ENCODE measurements around the gene RCE1. TPM values are rescaled to one million over a fixed set of nuclear protein-coding genes. Genes with fewer than 3 reads are reported as not detected.

Gene RCE1
- total and polyA plus RNA-seq, 2 donors, result 11.4 to 23.3 TPM

- no peak for DNase-seq (ENCODE audit: low read depth in 6 of 9, low spot score in 9 of 9)
- H3K27ac ChIP-seq (ENCODE audit: low read depth in 1 of 2, low read length in 1 of 2), result no peak overlapping the region
- H3K36me3 ChIP-seq (ENCODE audit: control insufficient read depth in 2 of 2, insufficient read depth in 2 of 2, low read length in 1 of 2), result no peaks in the 10 kb centered on the region
- no peaks in the 10 kb centered on the region for H3K9me3 ChIP-seq (ENCODE audit: control insufficient read depth in 2 of 2, insufficient read depth in 1 of 2, low read length in 1 of 2)
- no peak overlapping the region for H3K4me3 ChIP-seq (ENCODE audit: low read length in 2 of 2)
- no peaks in the 10 kb centered on the region for H3K27me3 ChIP-seq (ENCODE audit: control insufficient read depth in 2 of 2, insufficient read depth in 1 of 2, low read length in 1 of 2)
- peaks cover 12 to 18% of the 10 kb centered on the region in 2 donors for H3K4me1 ChIP-seq (ENCODE audit: control insufficient read depth in 2 of 2, insufficient read depth in 2 of 2, low read length in 2 of 2)
- 97% methylated on average over 4 of the region's 4 CpGs for WGBS
These were observed 42.2 kb downstream of the RCE1 start for GRCh38 chr11:66885469-66885868.

DNA sequence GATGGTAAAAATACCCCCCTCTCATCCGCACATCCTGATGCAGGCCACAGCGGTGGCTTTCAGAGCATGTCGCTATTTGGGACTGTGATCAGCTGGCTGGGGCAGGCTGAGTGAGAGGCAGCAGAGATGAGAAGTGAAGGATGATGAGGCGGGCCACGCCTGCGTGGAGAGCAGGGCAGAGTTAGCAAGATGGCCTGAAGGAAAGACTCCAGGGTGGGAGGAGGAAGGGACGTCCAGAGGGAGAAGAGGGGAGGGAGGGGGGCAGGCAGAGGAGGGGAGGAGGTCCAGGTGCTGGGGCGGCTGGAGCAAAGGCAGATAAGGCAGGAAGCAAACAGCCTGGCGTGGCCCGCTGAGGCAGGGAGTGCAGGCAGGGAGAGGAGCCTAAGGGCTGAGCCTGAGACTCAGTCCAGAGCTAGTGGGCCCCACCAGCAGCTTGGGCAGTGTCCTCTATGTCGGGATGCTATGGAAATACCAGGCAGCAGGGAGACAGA, 42.8 kb downstream of the RCE1 start:
- Histone ChIP-seq H3K4me1 (ENCODE audit: control insufficient read depth in 2 of 2, insufficient read depth in 2 of 2, low read length in 2 of 2) (peaks cover 7 to 12% of the 10 kb centered on the region in 2 donors), H3K36me3 (ENCODE audit: control insufficient read depth in 2 of 2, insufficient read depth in 2 of 2, low read length in 1 of 2) (no peaks in the 10 kb centered on the region)
- DNase-seq (ENCODE audit: low read depth in 6 of 9, low spot score in 9 of 9), result no peak

DNA sequence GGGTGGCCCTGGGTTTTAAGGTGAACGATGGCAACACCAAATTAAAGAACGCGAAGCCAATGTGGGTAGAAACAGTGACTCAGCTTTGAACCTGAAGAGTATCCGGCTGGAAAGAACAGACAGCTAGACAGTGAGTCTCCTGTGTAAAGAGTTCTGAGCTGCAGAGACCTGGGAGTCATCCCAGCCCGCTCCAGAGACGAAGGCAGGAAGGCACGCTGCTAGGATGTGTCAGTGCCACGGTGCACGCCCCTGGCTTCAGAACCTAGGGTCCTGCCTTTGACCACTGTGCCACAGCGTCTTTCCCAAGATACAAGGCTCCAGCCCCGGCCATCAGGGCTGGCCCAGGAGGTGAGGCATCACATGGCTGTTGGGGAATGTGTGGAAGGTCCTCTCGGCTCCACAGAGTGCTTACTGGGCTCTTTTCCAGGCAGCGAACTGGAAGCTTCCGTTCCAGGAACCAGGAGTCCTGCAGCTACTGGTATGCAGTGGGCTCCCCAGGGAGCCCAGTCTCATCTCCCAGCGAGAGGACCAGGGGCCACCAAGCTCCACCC, 43.5 kb downstream of the RCE1 start:
- H3K9me3 ChIP-seq (ENCODE audit: control insufficient read depth in 2 of 2, insufficient read depth in 1 of 2, low read length in 1 of 2), result no peaks in the 10 kb centered on the region
- WGBS, result 93% methylated on average over 15 of the region's 15 CpGs
- DNase-seq (ENCODE audit: low read depth in 6 of 9, low spot score in 9 of 9), result no peak
- peaks cover 3 to 5% of the 10 kb centered on the region in 2 donors for H3K4me1 ChIP-seq (ENCODE audit: control insufficient read depth in 2 of 2, insufficient read depth in 2 of 2, low read length in 2 of 2)
- no peaks in the 10 kb centered on the region for H3K27me3 ChIP-seq (ENCODE audit: control insufficient read depth in 2 of 2, insufficient read depth in 1 of 2, low read length in 1 of 2)
- no peak overlapping the region for H3K27ac ChIP-seq (ENCODE audit: low read depth in 1 of 2, low read length in 1 of 2)
- no peaks in the 10 kb centered on the region for H3K36me3 ChIP-seq (ENCODE audit: control insufficient read depth in 2 of 2, insufficient read depth in 2 of 2, low read length in 1 of 2)
- no peak overlapping the region for H3K4me3 ChIP-seq (ENCODE audit: low read length in 2 of 2)

More for the DNA sequence above, 42.8 kb downstream of the RCE1 start:
- no peak overlapping the region for H3K27ac ChIP-seq (ENCODE audit: low read depth in 1 of 2, low read length in 1 of 2)
- no peaks in the 10 kb centered on the region for H3K9me3 ChIP-seq (ENCODE audit: control insufficient read depth in 2 of 2, insufficient read depth in 1 of 2, low read length in 1 of 2)
- WGBS, result 84% methylated on average over 11 of the region's 11 CpGs
- H3K27me3 ChIP-seq (ENCODE audit: control insufficient read depth in 2 of 2, insufficient read depth in 1 of 2, low read length in 1 of 2), result no peaks in the 10 kb centered on the region
- no peak overlapping the region for H3K4me3 ChIP-seq (ENCODE audit: low read length in 2 of 2)

GRCh38 chr11:66887526-66887925, 44.3 kb downstream of the RCE1 start:
- WGBS, result 96% methylated on average over 11 of the region's 11 CpGs
- no peak overlapping the region for H3K4me3 ChIP-seq (ENCODE audit: low read length in 2 of 2)
- no peak for DNase-seq (ENCODE audit: low read depth in 6 of 9, low spot score in 9 of 9)
- peaks cover 3% of the 10 kb centered on the region in 2 donors for H3K4me1 ChIP-seq (ENCODE audit: control insufficient read depth in 2 of 2, insufficient read depth in 2 of 2, low read length in 2 of 2)
- H3K27me3 ChIP-seq (ENCODE audit: control insufficient read depth in 2 of 2, insufficient read depth in 1 of 2, low read length in 1 of 2), result no peaks in the 10 kb centered on the region
- H3K36me3 ChIP-seq (ENCODE audit: control insufficient read depth in 2 of 2, insufficient read depth in 2 of 2, low read length in 1 of 2), result no peaks in the 10 kb centered on the region
- no peaks in the 10 kb centered on the region for H3K9me3 ChIP-seq (ENCODE audit: control insufficient read depth in 2 of 2, insufficient read depth in 1 of 2, low read length in 1 of 2)
- H3K27ac ChIP-seq (ENCODE audit: low read depth in 1 of 2, low read length in 1 of 2), result no peak overlapping the region

GRCh38 chr11:66888282-66888681, 45.0 kb downstream of the RCE1 start:
- Histone ChIP-seq H3K27me3 (ENCODE audit: control insufficient read depth in 2 of 2, insufficient read depth in 1 of 2, low read length in 1 of 2) (no peaks in the 10 kb centered on the region), H3K36me3 (ENCODE audit: control insufficient read depth in 2 of 2, insufficient read depth in 2 of 2, low read length in 1 of 2) (no peaks in the 10 kb centered on the region), H3K4me3 (ENCODE audit: low read length in 2 of 2) (no peak overlapping the region), H3K9me3 (ENCODE audit: control insufficient read depth in 2 of 2, insufficient read depth in 1 of 2, low read length in 1 of 2) (no peaks in the 10 kb centered on the region), H3K4me1 (ENCODE audit: control insufficient read depth in 2 of 2, insufficient read depth in 2 of 2, low read length in 2 of 2) (no peaks in the 10 kb centered on the region), H3K27ac (ENCODE audit: low read depth in 1 of 2, low read length in 1 of 2) (no peak overlapping the region)
- whole genome bisulfite sequencing, result 96% methylated on average over 10 of the region's 10 CpGs
- no peak for DNase-seq (ENCODE audit: low read depth in 6 of 9, low spot score in 9 of 9)

- Histone ChIP-seq H3K4me3 (ENCODE audit: low read length in 2 of 2) (no peak overlapping the region), H3K9me3 (ENCODE audit: control insufficient read depth in 2 of 2, insufficient read depth in 1 of 2, low read length in 1 of 2) (no peaks in the 10 kb centered on the region), H3K36me3 (ENCODE audit: control insufficient read depth in 2 of 2, insufficient read depth in 2 of 2, low read length in 1 of 2) (no peaks in the 10 kb centered on the region), H3K4me1 (ENCODE audit: control insufficient read depth in 2 of 2, insufficient read depth in 2 of 2, low read length in 2 of 2) (no peaks in the 10 kb centered on the region), H3K27ac (ENCODE audit: low read depth in 1 of 2, low read length in 1 of 2) (no peak overlapping the region), H3K27me3 (ENCODE audit: control insufficient read depth in 2 of 2, insufficient read depth in 1 of 2, low read length in 1 of 2) (no peaks in the 10 kb centered on the region)
- no peak for DNase-seq (ENCODE audit: low read depth in 6 of 9, low spot score in 9 of 9)
- WGBS, result 90% methylated on average over 8 of the region's 8 CpGs
These were observed 46.7 kb downstream of the RCE1 start for GRCh38 chr11:66889960-66890359.

GRCh38 chr11:66891851-66892660, 48.8 kb downstream of the RCE1 start:
- DNase-seq (ENCODE audit: low read depth in 6 of 9, low spot score in 9 of 9), result no peak
- Histone ChIP-seq H3K27ac (ENCODE audit: low read depth in 1 of 2, low read length in 1 of 2) (no peak overlapping the region), H3K4me3 (ENCODE audit: low read length in 2 of 2) (no peak overlapping the region), H3K27me3 (ENCODE audit: control insufficient read depth in 2 of 2, insufficient read depth in 1 of 2, low read length in 1 of 2) (no peaks in the 10 kb centered on the region), H3K4me1 (ENCODE audit: control insufficient read depth in 2 of 2, insufficient read depth in 2 of 2, low read length in 2 of 2) (no peaks in the 10 kb centered on the region), H3K36me3 (ENCODE audit: control insufficient read depth in 2 of 2, insufficient read depth in 2 of 2, low read length in 1 of 2) (no peaks in the 10 kb centered on the region), H3K9me3 (ENCODE audit: control insufficient read depth in 2 of 2, insufficient read depth in 1 of 2, low read length in 1 of 2) (no peaks in the 10 kb centered on the region)
- 83% methylated on average over 14 of the region's 14 CpGs for WGBS

DNA sequence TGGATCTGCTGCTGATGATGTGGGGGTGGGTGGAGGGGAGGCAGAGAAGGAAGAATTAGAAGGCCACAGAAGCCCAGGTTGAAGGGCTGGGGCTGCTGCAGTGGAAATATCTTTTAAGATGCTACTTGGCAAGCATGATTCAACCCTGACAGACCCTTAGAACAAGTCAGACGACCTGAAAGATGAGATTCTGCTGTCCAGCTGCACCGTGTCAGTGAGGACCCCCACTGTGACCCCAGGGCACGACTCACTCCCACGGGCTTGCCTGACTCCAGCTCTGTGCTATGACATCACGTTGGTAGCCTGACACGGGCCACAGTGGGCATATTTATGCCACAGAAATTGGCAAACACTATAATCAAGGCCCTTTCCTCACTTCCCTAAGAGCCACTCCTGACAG, 49.7 kb downstream of the RCE1 start:
- no peaks in the 10 kb centered on the region for H3K36me3 ChIP-seq (ENCODE audit: control insufficient read depth in 2 of 2, insufficient read depth in 2 of 2, low read length in 1 of 2)
- H3K4me3 ChIP-seq (ENCODE audit: low read length in 2 of 2), result no peak overlapping the region
- WGBS, result 88% methylated on average over 6 of the region's 6 CpGs
- H3K27ac ChIP-seq (ENCODE audit: low read depth in 1 of 2, low read length in 1 of 2), result no peak overlapping the region
- H3K4me1 ChIP-seq (ENCODE audit: control insufficient read depth in 2 of 2, insufficient read depth in 2 of 2, low read length in 2 of 2), result no peaks in the 10 kb centered on the region
- no peak for DNase-seq (ENCODE audit: low read depth in 6 of 9, low spot score in 9 of 9)
- H3K9me3 ChIP-seq (ENCODE audit: control insufficient read depth in 2 of 2, insufficient read depth in 1 of 2, low read length in 1 of 2), result no peaks in the 10 kb centered on the region
- H3K27me3 ChIP-seq (ENCODE audit: control insufficient read depth in 2 of 2, insufficient read depth in 1 of 2, low read length in 1 of 2), result no peaks in the 10 kb centered on the region

DNA sequence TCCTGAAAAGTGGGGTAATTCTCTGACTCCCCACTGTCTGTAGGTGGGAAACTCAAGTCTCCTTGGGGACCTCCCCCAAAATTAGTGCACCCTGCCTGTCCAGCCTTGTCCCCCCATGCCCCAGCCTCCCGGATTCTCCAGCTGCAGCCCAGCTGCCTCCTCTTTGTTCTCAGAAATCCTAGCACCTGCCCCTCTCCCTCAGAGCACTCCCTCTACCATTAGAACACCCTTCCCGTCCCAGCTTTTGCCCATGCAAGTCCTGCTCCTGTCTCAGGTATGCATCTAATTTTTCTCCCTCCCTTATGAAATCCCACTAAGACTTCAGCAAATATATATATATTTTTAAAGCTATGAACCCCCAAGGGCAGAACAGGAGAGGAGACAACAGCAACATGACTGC, 50.9 kb downstream of the RCE1 start:
- H3K27ac ChIP-seq (ENCODE audit: low read depth in 1 of 2, low read length in 1 of 2), result no peak overlapping the region
- 85% methylated on average over 2 of the region's 2 CpGs for WGBS
- H3K27me3 ChIP-seq (ENCODE audit: control insufficient read depth in 2 of 2, insufficient read depth in 1 of 2, low read length in 1 of 2), result no peaks in the 10 kb centered on the region
- no peaks in the 10 kb centered on the region for H3K9me3 ChIP-seq (ENCODE audit: control insufficient read depth in 2 of 2, insufficient read depth in 1 of 2, low read length in 1 of 2)
- H3K4me3 ChIP-seq (ENCODE audit: low read length in 2 of 2), result no peak overlapping the region
- DNase-seq (ENCODE audit: low read depth in 6 of 9, low spot score in 9 of 9), result no peak
- no peaks in the 10 kb centered on the region for H3K4me1 ChIP-seq (ENCODE audit: control insufficient read depth in 2 of 2, insufficient read depth in 2 of 2, low read length in 2 of 2)
- no peaks in the 10 kb centered on the region for H3K36me3 ChIP-seq (ENCODE audit: control insufficient read depth in 2 of 2, insufficient read depth in 2 of 2, low read length in 1 of 2)
